HG03095 (cell line): ENCODE measurements around the gene ERH.
"Not testable (repeated sequence)": the region's sequence is repeated elsewhere in the genome, so short reads cannot be mapped to it uniquely, and the experiment has no call there.

ENCODE experiments used
- ATAC-seq: cut with Tn5 transposase; IDR thresholded peaks from one replicate; pipeline ENCODE4 v1.9.1; 2021; ENCODE audit warnings: moderate library complexity; ENCODE audit not compliant: unreplicated experiment

ERH gene

GRCh38 chr14:69398053-69398817 lies at the start of gene ERH, which contains the start of gene SLC39A9:
TSS of gene ERH (minus strand) at chr14:69398299. CDS start at chr14:69398233, 66 bp downstream.
TSS of gene SLC39A9 (plus strand) at chr14:69398692. CDS start at chr14:69399370, 678 bp downstream.
- ATAC-seq: peak; percentile 86

- ATAC-seq: no peak
Measured at GRCh38 chr14:69443296-69443805, 45.3 kb upstream of the ERH start.

GRCh38 chr14:69441948-69442347 lies 43.8 kb upstream of the ERH start:
- peak; percentile 85 for ATAC-seq

- no peak for ATAC-seq
Measured at GRCh38 chr14:69439521-69440270, 41.6 kb upstream of the ERH start.

GRCh38 chr14:69432364-69432763 lies 34.3 kb upstream of the ERH start:
- no peak for ATAC-seq

- ATAC-seq: no peak
Measured at GRCh38 chr14:69430306-69430939, 32.3 kb upstream of the ERH start.

GRCh38 chr14:69429643-69430042 lies 31.5 kb upstream of the ERH start:
- ATAC-seq: no peak

GRCh38 chr14:69428289-69428998 lies 30.3 kb upstream of the ERH start:
- no peak for ATAC-seq

GRCh38 chr14:69427596-69427995 lies 29.5 kb upstream of the ERH start:
- no peak for ATAC-seq

- ATAC-seq: no peak
Measured at GRCh38 chr14:69424149-69424923, 26.2 kb upstream of the ERH start.

GRCh38 chr14:69423279-69423678 lies 25.2 kb upstream of the ERH start:
- no peak for ATAC-seq

- ATAC-seq: not testable (repeated sequence)
Measured at GRCh38 chr14:69416087-69416486, 18.0 kb upstream of the ERH start.

GRCh38 chr14:69413483-69413882 lies 15.4 kb upstream of the ERH start:
- ATAC-seq: no peak

- ATAC-seq: no peak
Measured at GRCh38 chr14:69408331-69408960, 10.3 kb upstream of the ERH start.

GRCh38 chr14:69405762-69406161 lies 7.7 kb upstream of the ERH start:
- ATAC-seq: no peak

- ATAC-seq: no peak
Measured at GRCh38 chr14:69404883-69405282, 6.8 kb upstream of the ERH start.

GRCh38 chr14:69404478-69404877 lies 6.4 kb upstream of the ERH start:
- no peak for ATAC-seq

GRCh38 chr14:69401841-69402240 lies 3.7 kb upstream of the ERH start:
- no peak for ATAC-seq

- no peak for ATAC-seq
Measured at GRCh38 chr14:69400154-69400553, 2.1 kb upstream of the ERH start.

- ATAC-seq: no peak
Measured at GRCh38 chr14:69399750-69400149, 1.7 kb upstream of the ERH start.
